CD4-positive, alpha-beta memory T cell (primary cell): ENCODE results near the gene HDAC3. TPM values are rescaled to one million over a fixed set of nuclear protein-coding genes. Genes with fewer than 3 reads are reported as not detected.

ENCODE experiments used
- CTCF ChIA-PET: fragments of 350-600 bp; sonication (Branson Sonifier 250); formaldehyde crosslinking; loops from one replicate; lab custom pipeline; 2021; ENCODE audit warnings: inconsistent platforms; ENCODE audit not compliant: partially characterized antibody; lab: Charles Lee
- POLR2A ChIA-PET: fragments of 350-600 bp; sonication (Branson Sonifier 250); formaldehyde crosslinking; loops from one replicate; lab custom pipeline; 2021; ENCODE audit not compliant: partially characterized antibody; lab: Charles Lee
- DNase-seq, 5 donors: peaks; one replicate each; pipeline versions ENCODE4 v3.0.0 to v3.0.0-alpha.2; 2020 to 2022; ENCODE audit warnings: mixed read lengths in 1 of 5
- H3K27ac ChIP-seq: one replicate; pipeline ENCODE4 v1.7.0; 2013; ENCODE audit warnings: low read depth, low read length
- H3K27me3 ChIP-seq: 2 replicates; pipeline ENCODE4 v1.7.0; 2013; ENCODE audit warnings: mild to moderate bottlenecking, low read length, moderate library complexity; ENCODE audit not compliant: insufficient read depth
- H3K36me3 ChIP-seq: 2 replicates; pipeline ENCODE4 v1.7.0; 2013; ENCODE audit warnings: mild to moderate bottlenecking, low read length, moderate library complexity; ENCODE audit not compliant: insufficient read depth
- H3K4me1 ChIP-seq: 2 replicates; pipeline ENCODE4 v1.7.0; 2013; ENCODE audit warnings: mild to moderate bottlenecking, low read length, moderate library complexity; ENCODE audit not compliant: insufficient read depth
- H3K4me3 ChIP-seq, 2 donors: one replicate each; pipeline ENCODE4 v1.7.0; 2013; ENCODE audit warnings: low read length in 2 of 2, mild to moderate bottlenecking in 1 of 2
- H3K9me3 ChIP-seq, 2 donors: one replicate each; pipeline ENCODE4 v1.7.0; 2013; ENCODE audit warnings: low read length in 2 of 2, control low read depth in 1 of 2; ENCODE audit not compliant: control insufficient read depth in 1 of 2
- H3K27ac Mint-ChIP-seq, 7 donors: one replicate each; pipeline ENCODE4 v1.8.0; 2020 to 2021; ENCODE audit warnings: mixed read lengths in 7 of 7, mild to moderate bottlenecking in 6 of 7, inconsistent platforms in 3 of 7, moderate library complexity in 3 of 7
- H3K27me3 Mint-ChIP-seq, 2 donors: one replicate each; pipeline ENCODE4 v1.8.0; 2020 to 2021; ENCODE audit warnings: mixed read lengths in 2 of 2
- H3K36me3 Mint-ChIP-seq, 2 donors: one replicate each; pipeline ENCODE4 v1.8.0; 2020 to 2021; ENCODE audit warnings: mixed read lengths in 2 of 2, inconsistent platforms in 1 of 2, mild to moderate bottlenecking in 1 of 2
- H3K4me1 Mint-ChIP-seq, 4 donors: one replicate each; pipeline ENCODE4 v1.8.0; 2020 to 2021; ENCODE audit warnings: mixed read lengths in 4 of 4, mild to moderate bottlenecking in 1 of 4
- H3K4me3 Mint-ChIP-seq, 8 donors: one replicate each; pipeline ENCODE4 v1.8.0; 2020 to 2021; ENCODE audit warnings: mixed read lengths in 8 of 8, mild to moderate bottlenecking in 7 of 8, moderate library complexity in 6 of 8, inconsistent platforms in 3 of 8
- H3K9me3 Mint-ChIP-seq, 8 donors: one replicate each; pipeline ENCODE4 v1.8.0; 2020 to 2021; ENCODE audit warnings: mixed read lengths in 8 of 8, mild to moderate bottlenecking in 5 of 8, inconsistent platforms in 3 of 8, moderate library complexity in 1 of 8
- intact Hi-C: fragments of 100-400 bp; cut with micrococcal nuclease; formaldehyde crosslinking; loops from one replicate; pipeline ENCODE4 v1.15.1; 2023
- polyA plus RNA-seq, 2 donors: library from polyadenylated mRNA; unstranded; fragments of 300-500 nt; fragmentation: Illumina TruSeq; gene quantifications; one replicate each; pipeline ENCODE4 v1.2.3, GENCODE V29; 2021
- total RNA-seq, 2 experiments: library from RNA; stranded (reverse); gene quantifications; one replicate each; pipeline ENCODE4 v1.2.3, GENCODE V29; 2021

The HDAC3 gene
- total and polyA plus RNA-seq, 4 experiments from 2014 or later: 85.1 to 137 (median 91.9) TPM

- CTCF ChIA-PET: interaction anchor here (1.0 to 28.3 kb wide), 16 partner anchors 9 to 331 kb away, joined by 3 to 712 read pairs (median 8); partner anchors contain the start of genes DIAPH1, FCHSD1 and RNF14
- intact Hi-C loops: loop anchor here (5.0 to 10.0 kb wide), 2 partner anchors 44 to 1073 kb away; partner anchors contain the start of genes APBB3, ARAP3 and SLC35A4
- H3K4me1 ChIP-seq: peaks cover 43% of the 10 kb centered on the region
Measured at GRCh38 chr5:141637767-141638419, 1.2 kb upstream of the HDAC3 start.

GRCh38 chr5:141637123-141637766 lies 596 bp upstream of the HDAC3 start:
- peaks cover 31 to 51% (median 40%) of the 10 kb centered on the region in 4 donors for H3K4me1 Mint-ChIP-seq
- ChIA-PET CTCF (interaction anchor here (0.9 to 28.3 kb wide), 19 partner anchors 10 to 471 kb away, joined by 3 to 712 read pairs (median 5); partner anchors contain the start of genes DIAPH1, FCHSD1 and RNF14), POLR2A (interaction anchor here (0.7 to 6.2 kb wide), 28 partner anchors 11 to 1133 kb away, joined by 3 to 159 read pairs (median 6); partner anchors contain the start of genes ARHGAP26, DELE1, DIAPH1 and FCHSD1)
- peak overlapping the region; percentile 84 to 98 for H3K4me3 ChIP-seq
- H3K4me1 ChIP-seq: peaks cover 49% of the 10 kb centered on the region
- peak overlapping the region; percentile 90 to 98 (median 92) for H3K27ac Mint-ChIP-seq
- H3K27me3 Mint-ChIP-seq: no peaks in the 10 kb centered on the region
- intact Hi-C loops: loop anchor here (5.0 to 10.0 kb wide), 2 partner anchors 45 to 1072 kb away; partner anchors contain the start of genes APBB3, ARAP3 and SLC35A4
- peaks cover 6 to 43% of the 10 kb centered on the region in 2 donors for H3K36me3 Mint-ChIP-seq
- H3K4me3 Mint-ChIP-seq: peak overlapping the region; percentile 86 to 93 (median 88)
- H3K9me3 ChIP-seq: no peaks in the 10 kb centered on the region
- H3K27ac ChIP-seq: peak overlapping the region; percentile 87
- peak; percentile 58 to 69 (median 63) for DNase-seq
- peaks cover 9% of the 10 kb centered on the region for H3K36me3 ChIP-seq
- H3K27me3 ChIP-seq: no peaks in the 10 kb centered on the region
- peaks cover 0 to 2% (median 0%) of the 10 kb centered on the region in 8 donors for H3K9me3 Mint-ChIP-seq

More at GRCh38 chr5:141637767-141638419, 1.2 kb upstream of the HDAC3 start:
- DNase-seq: peak; percentile 48 to 72 (median 60)
- Histone ChIP-seq H3K27ac (peak overlapping the region; percentile 87), H3K27me3 (no peaks in the 10 kb centered on the region), H3K4me3 (peak overlapping the region; percentile 84 to 98), H3K9me3 (no peaks in the 10 kb centered on the region), H3K36me3 (peaks cover 9% of the 10 kb centered on the region)
- POLR2A ChIA-PET: interaction anchor here (0.8 to 6.2 kb wide), 20 partner anchors 10 to 331 kb away, joined by 3 to 159 read pairs (median 6); partner anchors contain the start of genes DIAPH1, FCHSD1, RNF14 and TAF7
- peaks cover 0 to 2% (median 0%) of the 10 kb centered on the region in 8 donors for H3K9me3 Mint-ChIP-seq
- H3K27me3 Mint-ChIP-seq: no peaks in the 10 kb centered on the region
- H3K4me1 Mint-ChIP-seq: peaks cover 26 to 44% (median 34%) of the 10 kb centered on the region in 4 donors
- H3K36me3 Mint-ChIP-seq: peaks cover 6 to 40% of the 10 kb centered on the region in 2 donors
- peak overlapping the region; percentile 86 to 93 (median 88) for H3K4me3 Mint-ChIP-seq
- H3K27ac Mint-ChIP-seq: peak overlapping the region; percentile 90 to 98 (median 92)

GRCh38 chr5:141636106-141636412 lies 590 bp downstream of the HDAC3 start:
- H3K4me1 Mint-ChIP-seq: peaks cover 31 to 51% (median 39%) of the 10 kb centered on the region in 4 donors
- H3K4me1 ChIP-seq: peaks cover 52% of the 10 kb centered on the region
- no peak for DNase-seq
- peak overlapping the region; percentile 88 to 96 (median 94) for H3K4me3 Mint-ChIP-seq
- H3K36me3 Mint-ChIP-seq: peaks cover 11 to 37% of the 10 kb centered on the region in 2 donors
- H3K36me3 ChIP-seq: peaks cover 6% of the 10 kb centered on the region
- H3K9me3 Mint-ChIP-seq: peaks cover 0 to under 1% (median 0%) of the 10 kb centered on the region in 8 donors
- H3K27me3 Mint-ChIP-seq: no peaks in the 10 kb centered on the region
- no peaks in the 10 kb centered on the region for H3K9me3 ChIP-seq
- intact Hi-C loops: loop anchor here (1.0 to 10.0 kb wide), 6 partner anchors 15 to 1071 kb away; partner anchors contain the start of genes APBB3, ARAP3, FCHSD1 and SLC35A4
- CTCF ChIA-PET: interaction anchor here (1.1 to 28.3 kb wide), 10 partner anchors 14 to 214 kb away, joined by 3 to 712 read pairs (median 14); partner anchors contain the start of genes DIAPH1 and FCHSD1
- peak overlapping the region; percentile 86 to 98 for H3K4me3 ChIP-seq
- H3K27me3 ChIP-seq: no peaks in the 10 kb centered on the region
- peak overlapping the region; percentile 87 for H3K27ac ChIP-seq
- peak overlapping the region; percentile 57 to 96 (median 95) for H3K27ac Mint-ChIP-seq
- POLR2A ChIA-PET: interaction anchor here (0.7 to 6.2 kb wide), 18 partner anchors 9 to 333 kb away, joined by 3 to 159 read pairs (median 8); partner anchors contain the start of genes DELE1, DIAPH1, FCHSD1 and RNF14

- POLR2A ChIA-PET: interaction anchor here (0.7 to 6.2 kb wide), 13 partner anchors 10 to 325 kb away, joined by 3 to 159 read pairs (median 10); partner anchors contain the start of genes DIAPH1 and FCHSD1
- H3K36me3 Mint-ChIP-seq: peaks cover 11 to 33% of the 10 kb centered on the region in 2 donors
- no peaks in the 10 kb centered on the region for H3K9me3 Mint-ChIP-seq
- H3K27me3 ChIP-seq: no peaks in the 10 kb centered on the region
- peaks cover 52% of the 10 kb centered on the region for H3K4me1 ChIP-seq
- peaks cover 3% of the 10 kb centered on the region for H3K36me3 ChIP-seq
- H3K27ac ChIP-seq: peak overlapping the region; percentile 87
- H3K4me3 Mint-ChIP-seq: peak overlapping the region; percentile 88 to 96 (median 94)
- no peaks in the 10 kb centered on the region for H3K9me3 ChIP-seq
- H3K4me3 ChIP-seq: peak overlapping the region; percentile 86 to 98
- H3K4me1 Mint-ChIP-seq: peaks cover 29 to 51% (median 39%) of the 10 kb centered on the region in 4 donors
- CTCF ChIA-PET: interaction anchor here (1.1 to 28.3 kb wide), 8 partner anchors 14 to 214 kb away, joined by 3 to 712 read pairs (median 14); partner anchors contain the start of gene DIAPH1
- no peak for DNase-seq
- intact Hi-C loops: loop anchor here (1.0 to 10.0 kb wide), 6 partner anchors 16 to 1071 kb away; partner anchors contain the start of genes APBB3, ARAP3, FCHSD1 and SLC35A4
- no peaks in the 10 kb centered on the region for H3K27me3 Mint-ChIP-seq
- peak overlapping the region; percentile 7 to 96 (median 95) for H3K27ac Mint-ChIP-seq
Measured at GRCh38 chr5:141635646-141636045, 1.0 kb downstream of the HDAC3 start.

- intact Hi-C loops: loop anchor here (5.0 to 10.0 kb wide), 2 partner anchors 48 to 1070 kb away; partner anchors contain the start of genes APBB3, ARAP3 and SLC35A4
- no peak for DNase-seq
- Histone ChIP-seq H3K9me3 (no peaks in the 10 kb centered on the region), H3K27ac (no peak overlapping the region), H3K4me1 (peaks cover 52% of the 10 kb centered on the region), H3K27me3 (no peaks in the 10 kb centered on the region), H3K4me3 (no peak overlapping the region), H3K36me3 (peaks cover 11% of the 10 kb centered on the region)
- peaks cover 29 to 53% (median 39%) of the 10 kb centered on the region in 4 donors for H3K4me1 Mint-ChIP-seq
- H3K9me3 Mint-ChIP-seq: no peaks in the 10 kb centered on the region
- H3K36me3 Mint-ChIP-seq: peaks cover 11 to 39% of the 10 kb centered on the region in 2 donors
- CTCF ChIA-PET: interaction anchor here (1.0 to 28.3 kb wide), 6 partner anchors 13 to 70 kb away, joined by 4 to 712 read pairs (median 15); partner anchors contain the start of gene DIAPH1
- H3K27ac Mint-ChIP-seq: peak overlapping the region in 6 of 7 donors; percentile 61 to 90 (median 87)
- peak overlapping the region; percentile 43 to 94 (median 74) for H3K4me3 Mint-ChIP-seq
- POLR2A ChIA-PET: interaction anchor here (1.2 to 6.2 kb wide), 4 partner anchors 13 to 42 kb away, joined by 3 to 159 read pairs (median 34); partner anchors contain the start of gene DIAPH1
- no peaks in the 10 kb centered on the region for H3K27me3 Mint-ChIP-seq
Measured at GRCh38 chr5:141634720-141635119, 1.9 kb downstream of the HDAC3 start.
